GM23338 (cell line): ENCODE results near the gene ZDHHC12. TPM values are rescaled to one million over a fixed set of nuclear protein-coding genes. Genes with fewer than 3 reads are reported as not detected.

ENCODE experiments used
- ATAC-seq: fragments of 200-7000 bp; cut with Tn5 transposase; 3 replicates; pipeline ENCODE4 v1.9.1; 2020
- DNase-seq: peaks from one replicate; pipeline ENCODE4 v3.0.0-alpha.2; 2015; ENCODE audit warnings: low spot score
- H2AFZ ChIP-seq: fragments of 200-600 bp; sonication (generic); 2 replicates; pipeline ENCODE4 v1.8.0; 2016; ENCODE audit warnings: antibody characterized with exemption, mild to moderate bottlenecking, moderate library complexity
- H3F3A ChIP-seq: fragments of 200-600 bp; sonication (generic); replicated peaks from 2 replicates; pipeline ENCODE4 v1.8.0; 2017; ENCODE audit warnings: antibody characterized with exemption, mixed run types, low read depth
- H3K27ac ChIP-seq: fragments of 200-600 bp; sonication (generic); 2 replicates; pipeline ENCODE4 v1.6.1; 2016; ENCODE audit warnings: low read depth
- H3K27me3 ChIP-seq: fragments of 200-600 bp; sonication (generic); 2 replicates; pipeline ENCODE4 v1.8.0; 2016; ENCODE audit warnings: mild to moderate bottlenecking, mixed run types, moderate library complexity; ENCODE audit not compliant: insufficient read depth
- H3K36me3 ChIP-seq: fragments of 200-600 bp; sonication (generic); 2 replicates; pipeline ENCODE4 v1.8.0; 2016; ENCODE audit warnings: mild to moderate bottlenecking; ENCODE audit not compliant: insufficient read depth
- H3K4me1 ChIP-seq: fragments of 200-600 bp; sonication (generic); 2 replicates; pipeline ENCODE4 v1.8.0; 2016; ENCODE audit warnings: mild to moderate bottlenecking, moderate library complexity; ENCODE audit not compliant: insufficient read depth
- H3K4me2 ChIP-seq: fragments of 200-600 bp; sonication (generic); 2 replicates; pipeline ENCODE4 v1.7.1; 2017; ENCODE audit warnings: mixed run types
- H3K4me3 ChIP-seq: fragments of 200-600 bp; sonication (generic); 2 replicates; pipeline ENCODE4 v1.6.1; 2016; ENCODE audit warnings: mixed run types
- H3K79me2 ChIP-seq: fragments of 200-600 bp; sonication (generic); replicated peaks from 2 replicates; pipeline ENCODE4 v1.8.0; 2017; ENCODE audit warnings: mild to moderate bottlenecking; ENCODE audit not compliant: insufficient read depth
- H3K9me2 ChIP-seq: fragments of 200-600 bp; sonication (generic); 2 replicates; pipeline ENCODE4 v1.8.0; 2017; ENCODE audit not compliant: insufficient read depth
- H4K20me1 ChIP-seq: fragments of 200-600 bp; sonication (generic); replicated peaks from 2 replicates; pipeline ENCODE4 v1.8.0; 2017; ENCODE audit warnings: mild to moderate bottlenecking; ENCODE audit not compliant: insufficient read depth
- H3K27ac Mint-ChIP-seq: 2 replicates; pipeline ENCODE4 v1.8.0; 2020; ENCODE audit warnings: inconsistent platforms, mild to moderate bottlenecking, moderate library complexity, mixed read lengths
- H3K27me3 Mint-ChIP-seq: 3 replicates; pipeline ENCODE4 v1.8.0; 2022; ENCODE audit warnings: low read depth, mild to moderate bottlenecking, moderate library complexity, mixed read lengths, inconsistent platforms; ENCODE audit not compliant: insufficient read depth, poor library complexity
- H3K36me3 Mint-ChIP-seq: 3 replicates; pipeline ENCODE4 v1.8.0; 2021; ENCODE audit warnings: low read depth, mild to moderate bottlenecking, inconsistent platforms, moderate library complexity, mixed read lengths
- H3K4me1 Mint-ChIP-seq: 3 replicates; pipeline ENCODE4 v1.8.0; 2020; ENCODE audit warnings: mild to moderate bottlenecking, inconsistent platforms, mixed read lengths
- H3K4me3 Mint-ChIP-seq: 3 replicates; pipeline ENCODE4 v1.8.0; 2021; ENCODE audit warnings: moderate library complexity, mild to moderate bottlenecking, inconsistent platforms, mixed read lengths
- H3K9me3 Mint-ChIP-seq: 3 replicates; pipeline ENCODE4 v1.8.0; 2020; ENCODE audit warnings: moderate library complexity, mild to moderate bottlenecking, inconsistent platforms, mixed read lengths
- CREB1 ChIP-seq: fragments of 250-450 bp; sonication (Bioruptor Pico); IDR thresholded peaks from 2 replicates; pipeline ENCODE4 v1.5.0; 2020; ENCODE audit warnings: low read depth, mild to moderate bottlenecking, moderate library complexity
- EZH2 ChIP-seq: fragments of 200-600 bp; sonication (generic); IDR thresholded peaks from one replicate; pipeline ENCODE4 v1.8.0; 2017; ENCODE audit warnings: antibody characterized with exemption, mild to moderate bottlenecking, low read depth; ENCODE audit not compliant: unreplicated experiment
- EZH2phosphoT487 ChIP-seq: fragments of 200-600 bp; sonication (generic); IDR thresholded peaks from one replicate; pipeline ENCODE4 v1.8.1; 2018; ENCODE audit warnings: antibody characterized with exemption; ENCODE audit not compliant: unreplicated experiment
- JUNB ChIP-seq: IDR thresholded peaks from one replicate; pipeline ENCODE4 v1.6.1; 2016; ENCODE audit warnings: antibody characterized with exemption; ENCODE audit not compliant: unreplicated experiment
- NANOG ChIP-seq: IDR thresholded peaks from 2 replicates; pipeline ENCODE4 v1.6.1; 2016; ENCODE audit warnings: antibody characterized with exemption, borderline replicate concordance
- POLR2AphosphoS5 ChIP-seq: IDR thresholded peaks from 2 replicates; pipeline ENCODE4 v1.6.1; 2016; ENCODE audit warnings: antibody characterized with exemption, low read depth
- STAT1 ChIP-seq: IDR thresholded peaks from one replicate; pipeline ENCODE4 v1.6.1; 2016; ENCODE audit warnings: antibody characterized with exemption; ENCODE audit not compliant: unreplicated experiment
- polyA plus RNA-seq: library from polyadenylated mRNA; unstranded; fragments of >200 nt; fragmentation: Nextera tagmentation; extraction: Ambion mirVana; gene quantifications from 2 replicates; pipeline ENCODE4 v1.2.1, GENCODE V29; 2016
- total RNA-seq: library from RNA; depleted of rRNA; stranded (reverse); fragments of >200 nt; shearing (Covaris generic); gene quantifications from 2 replicates; pipeline ENCODE4 v1.2.3, GENCODE V29; 2014
- TF ChIP-seq, protein P1 (sequence below), 2 experiments: fragments of 200-600 bp in 1 of 2; sonication (generic) in 1 of 2; conservative IDR thresholded peaks; 2 replicates each; pipeline versions ENCODE4 v1.5.1 to v1.6.1; 2016 to 2017; ENCODE audit warnings: antibody characterized with exemption in 2 of 2, low read depth in 2 of 2, mild to moderate bottlenecking in 2 of 2, moderate library complexity in 1 of 2
- TF ChIP-seq, protein P2 (sequence below): IDR thresholded peaks from 2 replicates; pipeline ENCODE4 v1.6.1; 2016; ENCODE audit warnings: antibody characterized with exemption
- TF ChIP-seq, protein P3 (sequence below): IDR thresholded peaks from one replicate; pipeline ENCODE4 v1.6.1; 2018; ENCODE audit warnings: antibody characterized with exemption; ENCODE audit not compliant: unreplicated experiment

ZDHHC12 gene
- total and polyA plus RNA-seq, 2 experiments from 2014 or later: 47.5 to 54.1 TPM

DNA sequence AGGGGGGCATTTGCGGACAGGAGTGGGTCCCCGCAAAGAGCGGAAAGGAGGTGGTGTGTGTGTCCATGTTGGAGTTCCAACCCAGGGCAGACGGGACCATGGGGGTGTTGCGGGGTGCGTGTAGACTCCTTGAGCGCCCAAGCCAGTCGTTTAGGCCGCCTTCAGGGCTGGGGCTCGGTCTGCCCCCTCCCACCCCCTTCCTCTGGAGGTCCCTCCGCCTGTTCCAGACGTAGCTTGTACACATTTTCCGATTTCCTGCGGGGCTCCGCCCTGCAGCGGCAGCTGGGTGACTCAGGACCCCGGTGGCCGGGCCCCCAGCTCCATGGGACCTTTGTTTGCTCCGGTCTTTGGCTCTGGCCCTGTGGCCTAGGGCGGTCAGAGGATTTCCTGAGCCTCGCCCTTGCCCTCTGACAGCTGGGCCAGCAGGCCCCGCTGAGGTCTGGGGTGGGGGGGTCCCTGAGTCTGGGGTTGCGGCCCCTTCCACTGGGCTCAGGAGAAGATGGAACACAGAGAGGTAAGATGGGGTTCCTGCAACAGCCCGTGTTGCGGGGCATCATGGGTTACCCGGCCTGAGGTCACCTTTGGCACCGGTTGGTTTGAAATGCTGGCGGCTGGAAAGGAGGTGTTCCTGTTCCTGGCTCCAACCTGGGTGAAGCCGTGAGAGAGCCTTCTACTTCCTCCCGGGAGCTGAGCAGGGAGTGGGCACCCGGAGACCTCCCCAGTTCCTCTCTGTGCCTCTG, 20.1 kb downstream of the ZDHHC12 start:
- Histone ChIP-seq H3K4me3 (peak overlapping the region; percentile 83), H3K27me3 (no peaks in the 10 kb centered on the region; the same call in 1 of the 2 replicates), H3F3A (peaks cover 21% of the 10 kb centered on the region), H2AFZ (peak overlapping the region; percentile 96), H3K36me3 (no peaks in the 10 kb centered on the region), H3K27ac (no peak overlapping the region), H3K4me2 (peak overlapping the region; percentile 86), H4K20me1 (0 out of 2 replicates have a peak, but pooled peaks cover 2% of the 10 kb centered on the region), H3K9me2 (no peaks in the 10 kb centered on the region), H3K4me1 (peaks cover 5% of the 10 kb centered on the region; the same call in 1 of the 2 replicates), H3K79me2 (no peaks in the 10 kb centered on the region)
- no peak for DNase-seq
- H3K4me3 Mint-ChIP-seq: peak overlapping the region; percentile 83
- ATAC-seq: peak; percentile 1; the same call in 2 of the 3 replicates
- H3K27me3 Mint-ChIP-seq: peaks cover 14% of the 10 kb centered on the region
- no peaks in the 10 kb centered on the region; the same call in 2 of the 3 replicates for H3K36me3 Mint-ChIP-seq
- no peak overlapping the region for H3K27ac Mint-ChIP-seq
- H3K4me1 Mint-ChIP-seq: peaks cover 5% of the 10 kb centered on the region; the same call in 1 of the 3 replicates
- no peaks in the 10 kb centered on the region; the same call in 2 of the 3 replicates for H3K9me3 Mint-ChIP-seq
- TF ChIP-seq EZH2: no peak
- TF ChIP-seq NANOG: no peak
- no peak for TF ChIP-seq STAT1

GRCh38 chr9:128702949-128703615, 20.8 kb downstream of the ZDHHC12 start:
- H3K27me3 ChIP-seq: no peaks in the 10 kb centered on the region; the same call in 1 of the 2 replicates
- no peak overlapping the region for H3K27ac ChIP-seq
- ATAC-seq: peak; percentile 35
- H3K9me2 ChIP-seq: no peaks in the 10 kb centered on the region
- H3K27me3 Mint-ChIP-seq: peaks cover 21% of the 10 kb centered on the region
- H3K27ac Mint-ChIP-seq: no peak overlapping the region
- no peaks in the 10 kb centered on the region; the same call in 2 of the 3 replicates for H3K36me3 Mint-ChIP-seq
- H3K4me2 ChIP-seq: peak overlapping the region; percentile 86
- H3K79me2 ChIP-seq: no peaks in the 10 kb centered on the region
- no peaks in the 10 kb centered on the region; the same call in 2 of the 3 replicates for H3K9me3 Mint-ChIP-seq
- peaks cover 5% of the 10 kb centered on the region; the same call in 1 of the 2 replicates for H3K4me1 ChIP-seq
- H2AFZ ChIP-seq: peak overlapping the region; percentile 96
- DNase-seq: peak; percentile 72
- peaks cover 27% of the 10 kb centered on the region for H3F3A ChIP-seq
- peaks cover 5% of the 10 kb centered on the region; the same call in 1 of the 3 replicates for H3K4me1 Mint-ChIP-seq
- 0 out of 2 replicates have a peak, but pooled peaks have one; percentile 8 for TF ChIP-seq POLR2AphosphoS5
- no peak for TF ChIP-seq JUNB
- H3K4me3 Mint-ChIP-seq: peak overlapping the region; percentile 83
- no peaks in the 10 kb centered on the region for H3K36me3 ChIP-seq
- peak overlapping the region; percentile 83 for H3K4me3 ChIP-seq
- 0 out of 2 replicates have a peak, but pooled peaks cover 2% of the 10 kb centered on the region for H4K20me1 ChIP-seq

GRCh38 chr9:128702445-128702948, 21.4 kb downstream of the ZDHHC12 start, which contains the start of gene PKN3:
Gene PKN3 (plus strand): TSS chr9:128702503. CDS start chr9:128702916, 413 bp downstream.
- Histone ChIP-seq H3K4me3 (peak within 1 kb of the TSS; percentile 83), H3K4me1 (peaks cover 5% of the 10 kb centered on the region; the same call in 1 of the 2 replicates), H3K27ac (0 out of 2 replicates have a peak within 1 kb of the TSS, but pooled peaks have one; percentile 39), H3K36me3 (no peaks in the 10 kb centered on the region), H3K9me2 (no peaks in the 10 kb centered on the region), H2AFZ (peak within 1 kb of the TSS; percentile 96), H3K27me3 (no peaks in the 10 kb centered on the region; the same call in 1 of the 2 replicates), H3K79me2 (no peaks in the 10 kb centered on the region), H3K4me2 (peak within 1 kb of the TSS; percentile 86), H3F3A (peaks cover 32% of the 10 kb centered on the region), H4K20me1 (0 out of 2 replicates have a peak, but pooled peaks cover 2% of the 10 kb centered on the region)
- DNase-seq (peak; percentile 96), ATAC-seq (peak; percentile 81)
- Mint-ChIP-seq H3K9me3 (no peaks in the 10 kb centered on the region; the same call in 2 of the 3 replicates), H3K27me3 (peaks cover 22% of the 10 kb centered on the region), H3K36me3 (peaks cover 4% of the 10 kb centered on the region), H3K4me1 (peaks cover 5% of the 10 kb centered on the region; the same call in 1 of the 3 replicates), H3K27ac (no peak within 1 kb of the TSS), H3K4me3 (peak within 1 kb of the TSS; percentile 83)
- TF ChIP-seq, protein P1, sequence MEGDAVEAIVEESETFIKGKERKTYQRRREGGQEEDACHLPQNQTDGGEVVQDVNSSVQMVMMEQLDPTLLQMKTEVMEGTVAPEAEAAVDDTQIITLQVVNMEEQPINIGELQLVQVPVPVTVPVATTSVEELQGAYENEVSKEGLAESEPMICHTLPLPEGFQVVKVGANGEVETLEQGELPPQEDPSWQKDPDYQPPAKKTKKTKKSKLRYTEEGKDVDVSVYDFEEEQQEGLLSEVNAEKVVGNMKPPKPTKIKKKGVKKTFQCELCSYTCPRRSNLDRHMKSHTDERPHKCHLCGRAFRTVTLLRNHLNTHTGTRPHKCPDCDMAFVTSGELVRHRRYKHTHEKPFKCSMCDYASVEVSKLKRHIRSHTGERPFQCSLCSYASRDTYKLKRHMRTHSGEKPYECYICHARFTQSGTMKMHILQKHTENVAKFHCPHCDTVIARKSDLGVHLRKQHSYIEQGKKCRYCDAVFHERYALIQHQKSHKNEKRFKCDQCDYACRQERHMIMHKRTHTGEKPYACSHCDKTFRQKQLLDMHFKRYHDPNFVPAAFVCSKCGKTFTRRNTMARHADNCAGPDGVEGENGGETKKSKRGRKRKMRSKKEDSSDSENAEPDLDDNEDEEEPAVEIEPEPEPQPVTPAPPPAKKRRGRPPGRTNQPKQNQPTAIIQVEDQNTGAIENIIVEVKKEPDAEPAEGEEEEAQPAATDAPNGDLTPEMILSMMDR (conservative IDR thresholded peaks at IDR 0.05; ENCODE audit: low read depth in 2 of 2): peak; percentile 84
- TF ChIP-seq POLR2AphosphoS5 (peak; percentile 64; the same call in 1 of the 2 replicates), EZH2phosphoT487 (no peak), CREB1 (no peak)
- TF ChIP-seq, protein P2, sequence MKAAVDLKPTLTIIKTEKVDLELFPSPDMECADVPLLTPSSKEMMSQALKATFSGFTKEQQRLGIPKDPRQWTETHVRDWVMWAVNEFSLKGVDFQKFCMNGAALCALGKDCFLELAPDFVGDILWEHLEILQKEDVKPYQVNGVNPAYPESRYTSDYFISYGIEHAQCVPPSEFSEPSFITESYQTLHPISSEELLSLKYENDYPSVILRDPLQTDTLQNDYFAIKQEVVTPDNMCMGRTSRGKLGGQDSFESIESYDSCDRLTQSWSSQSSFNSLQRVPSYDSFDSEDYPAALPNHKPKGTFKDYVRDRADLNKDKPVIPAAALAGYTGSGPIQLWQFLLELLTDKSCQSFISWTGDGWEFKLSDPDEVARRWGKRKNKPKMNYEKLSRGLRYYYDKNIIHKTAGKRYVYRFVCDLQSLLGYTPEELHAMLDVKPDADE: no peak
- TF ChIP-seq, protein P3, sequence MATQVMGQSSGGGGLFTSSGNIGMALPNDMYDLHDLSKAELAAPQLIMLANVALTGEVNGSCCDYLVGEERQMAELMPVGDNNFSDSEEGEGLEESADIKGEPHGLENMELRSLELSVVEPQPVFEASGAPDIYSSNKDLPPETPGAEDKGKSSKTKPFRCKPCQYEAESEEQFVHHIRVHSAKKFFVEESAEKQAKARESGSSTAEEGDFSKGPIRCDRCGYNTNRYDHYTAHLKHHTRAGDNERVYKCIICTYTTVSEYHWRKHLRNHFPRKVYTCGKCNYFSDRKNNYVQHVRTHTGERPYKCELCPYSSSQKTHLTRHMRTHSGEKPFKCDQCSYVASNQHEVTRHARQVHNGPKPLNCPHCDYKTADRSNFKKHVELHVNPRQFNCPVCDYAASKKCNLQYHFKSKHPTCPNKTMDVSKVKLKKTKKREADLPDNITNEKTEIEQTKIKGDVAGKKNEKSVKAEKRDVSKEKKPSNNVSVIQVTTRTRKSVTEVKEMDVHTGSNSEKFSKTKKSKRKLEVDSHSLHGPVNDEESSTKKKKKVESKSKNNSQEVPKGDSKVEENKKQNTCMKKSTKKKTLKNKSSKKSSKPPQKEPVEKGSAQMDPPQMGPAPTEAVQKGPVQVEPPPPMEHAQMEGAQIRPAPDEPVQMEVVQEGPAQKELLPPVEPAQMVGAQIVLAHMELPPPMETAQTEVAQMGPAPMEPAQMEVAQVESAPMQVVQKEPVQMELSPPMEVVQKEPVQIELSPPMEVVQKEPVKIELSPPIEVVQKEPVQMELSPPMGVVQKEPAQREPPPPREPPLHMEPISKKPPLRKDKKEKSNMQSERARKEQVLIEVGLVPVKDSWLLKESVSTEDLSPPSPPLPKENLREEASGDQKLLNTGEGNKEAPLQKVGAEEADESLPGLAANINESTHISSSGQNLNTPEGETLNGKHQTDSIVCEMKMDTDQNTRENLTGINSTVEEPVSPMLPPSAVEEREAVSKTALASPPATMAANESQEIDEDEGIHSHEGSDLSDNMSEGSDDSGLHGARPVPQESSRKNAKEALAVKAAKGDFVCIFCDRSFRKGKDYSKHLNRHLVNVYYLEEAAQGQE: no peak
